ENCODE data around the gene TNFRSF1B. TPM values are rescaled to one million over a fixed set of nuclear protein-coding genes. Genes with fewer than 3 reads are reported as not detected.

TNFRSF1B gene
- total RNA-seq, 1 donor from 2014 or later = under 0.01 TPM

DNA sequence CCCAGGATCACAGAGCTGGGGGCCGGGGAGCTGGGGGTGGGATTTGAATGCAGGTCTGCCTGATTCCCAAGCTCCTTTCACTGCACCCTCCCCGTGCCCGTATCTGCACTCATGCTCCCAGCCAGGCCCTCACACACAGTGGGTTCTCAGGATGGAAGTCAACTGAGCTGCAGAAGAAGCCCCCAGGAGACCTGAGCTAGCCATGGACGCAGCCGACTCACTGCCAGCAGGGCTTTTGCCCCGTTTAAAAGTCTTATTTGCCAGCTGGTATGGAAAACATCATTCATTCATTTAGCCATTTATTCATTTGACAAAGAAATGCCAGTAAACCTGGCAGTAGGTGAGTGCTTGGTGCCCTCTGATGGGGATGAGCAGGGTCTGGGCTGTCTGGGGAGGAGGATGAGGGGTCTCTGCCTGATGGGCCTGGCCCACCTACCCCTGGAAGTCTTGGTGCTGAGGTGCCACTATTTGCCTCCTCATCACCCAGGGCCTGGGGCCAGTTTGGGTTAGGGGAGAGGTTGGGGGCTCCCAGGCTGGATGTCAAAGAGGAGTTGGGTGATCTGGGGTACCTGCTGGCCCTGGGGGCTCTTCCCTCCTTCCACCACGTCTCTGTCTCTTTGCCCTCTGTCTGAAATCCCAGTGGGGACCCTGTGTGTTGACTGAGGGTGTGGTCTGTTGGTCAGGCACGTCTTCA is 2.8 kb downstream of the TNFRSF1B start:
- FAIRE-seq (no peak), DNase-seq (ENCODE audit: low read depth) (no peak)
- TF ChIP-seq, protein P1, sequence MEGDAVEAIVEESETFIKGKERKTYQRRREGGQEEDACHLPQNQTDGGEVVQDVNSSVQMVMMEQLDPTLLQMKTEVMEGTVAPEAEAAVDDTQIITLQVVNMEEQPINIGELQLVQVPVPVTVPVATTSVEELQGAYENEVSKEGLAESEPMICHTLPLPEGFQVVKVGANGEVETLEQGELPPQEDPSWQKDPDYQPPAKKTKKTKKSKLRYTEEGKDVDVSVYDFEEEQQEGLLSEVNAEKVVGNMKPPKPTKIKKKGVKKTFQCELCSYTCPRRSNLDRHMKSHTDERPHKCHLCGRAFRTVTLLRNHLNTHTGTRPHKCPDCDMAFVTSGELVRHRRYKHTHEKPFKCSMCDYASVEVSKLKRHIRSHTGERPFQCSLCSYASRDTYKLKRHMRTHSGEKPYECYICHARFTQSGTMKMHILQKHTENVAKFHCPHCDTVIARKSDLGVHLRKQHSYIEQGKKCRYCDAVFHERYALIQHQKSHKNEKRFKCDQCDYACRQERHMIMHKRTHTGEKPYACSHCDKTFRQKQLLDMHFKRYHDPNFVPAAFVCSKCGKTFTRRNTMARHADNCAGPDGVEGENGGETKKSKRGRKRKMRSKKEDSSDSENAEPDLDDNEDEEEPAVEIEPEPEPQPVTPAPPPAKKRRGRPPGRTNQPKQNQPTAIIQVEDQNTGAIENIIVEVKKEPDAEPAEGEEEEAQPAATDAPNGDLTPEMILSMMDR (IDR thresholded peaks at IDR 0.05; ENCODE audit: insufficient read depth, low read length, severe bottlenecking) = no peak
- Histone ChIP-seq H3K27me3 (ENCODE audit: control insufficient read depth, insufficient read depth, low read length) (peaks cover 35% of the 10 kb centered on the region), H3K36me3 (ENCODE audit: control insufficient read depth, insufficient read depth, low read length) (no peaks in the 10 kb centered on the region), H3K4me3 (ENCODE audit: low read depth, low read length) (no peak overlapping the region)

DNA sequence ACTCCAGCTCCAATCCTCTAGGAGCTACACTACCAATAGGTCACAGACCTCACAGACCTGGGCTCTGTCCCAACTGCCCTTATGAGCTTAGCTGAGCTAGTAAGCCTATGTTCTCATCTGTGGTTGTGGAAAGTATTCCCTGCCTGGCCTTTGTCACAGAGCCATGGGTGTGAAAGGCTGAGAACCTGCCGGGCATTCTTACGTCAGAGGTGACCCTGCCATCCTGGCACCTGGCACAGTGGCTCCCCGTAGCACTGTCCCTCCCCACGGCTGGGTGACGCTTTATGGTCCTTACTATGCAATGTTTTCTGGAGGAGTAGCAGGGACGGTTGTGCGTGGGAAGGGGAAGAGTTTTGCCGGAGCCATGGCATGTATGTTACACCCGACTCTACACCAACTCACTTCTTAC is 3.5 kb downstream of the TNFRSF1B start:
- no peak overlapping the region for H3K4me3 ChIP-seq (ENCODE audit: low read depth, low read length)
- FAIRE-seq (no peak), DNase-seq (ENCODE audit: low read depth) (no peak)
- H3K36me3 ChIP-seq (ENCODE audit: control insufficient read depth, insufficient read depth, low read length) = no peaks in the 10 kb centered on the region
- TF ChIP-seq, protein P1 (IDR thresholded peaks at IDR 0.05; ENCODE audit: insufficient read depth, low read length, severe bottlenecking) = no peak
- H3K27me3 ChIP-seq (ENCODE audit: control insufficient read depth, insufficient read depth, low read length) = peaks cover 33% of the 10 kb centered on the region

DNA sequence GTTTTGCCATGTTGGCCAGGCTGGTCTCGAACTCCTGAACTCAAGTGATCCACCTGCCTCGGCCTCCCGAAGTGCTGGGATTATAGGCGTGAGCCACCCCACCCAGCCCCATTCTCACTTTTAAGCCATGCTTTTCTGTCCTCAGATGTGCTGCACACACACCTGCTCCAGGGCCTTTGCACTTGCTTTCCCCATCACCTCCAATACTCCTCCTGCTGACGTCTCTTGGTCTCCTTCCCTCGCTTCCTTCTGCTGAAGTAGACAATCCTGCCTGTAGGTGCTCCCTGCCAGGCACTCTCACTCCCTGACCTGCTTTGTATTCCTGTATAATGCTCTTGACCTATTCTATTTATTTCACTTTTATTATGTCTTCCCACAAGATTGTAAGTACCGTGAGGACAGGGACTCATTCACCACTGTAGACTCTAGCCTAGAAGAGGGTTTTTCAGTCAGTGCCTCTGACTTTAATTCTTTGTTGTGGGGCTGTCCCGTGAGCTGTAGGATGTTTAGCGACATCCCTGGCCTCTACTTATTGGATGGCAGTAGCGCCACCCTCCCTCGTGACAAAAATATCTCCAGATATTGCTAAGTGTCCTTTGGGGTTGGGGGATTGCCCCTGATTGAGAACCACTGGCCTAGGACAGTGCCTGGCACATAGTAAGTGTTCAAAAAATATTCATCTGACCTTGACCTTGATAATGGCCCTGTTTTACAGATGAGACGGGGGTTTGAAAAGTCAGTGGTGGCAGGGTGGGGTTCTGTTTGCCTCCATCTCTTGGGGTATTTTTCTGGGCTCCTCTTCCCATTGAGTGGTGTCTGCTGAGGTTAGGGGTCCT is 4.6 kb downstream of the TNFRSF1B start:
- Histone ChIP-seq H3K4me3 (ENCODE audit: low read depth, low read length) (no peak overlapping the region), H3K27me3 (ENCODE audit: control insufficient read depth, insufficient read depth, low read length) (peaks cover 29% of the 10 kb centered on the region), H3K36me3 (ENCODE audit: control insufficient read depth, insufficient read depth, low read length) (no peaks in the 10 kb centered on the region)
- TF ChIP-seq, protein P1 (IDR thresholded peaks at IDR 0.05; ENCODE audit: insufficient read depth, low read length, severe bottlenecking) = no peak
- DNase-seq (ENCODE audit: low read depth) (no peak), FAIRE-seq (no peak)

DNA sequence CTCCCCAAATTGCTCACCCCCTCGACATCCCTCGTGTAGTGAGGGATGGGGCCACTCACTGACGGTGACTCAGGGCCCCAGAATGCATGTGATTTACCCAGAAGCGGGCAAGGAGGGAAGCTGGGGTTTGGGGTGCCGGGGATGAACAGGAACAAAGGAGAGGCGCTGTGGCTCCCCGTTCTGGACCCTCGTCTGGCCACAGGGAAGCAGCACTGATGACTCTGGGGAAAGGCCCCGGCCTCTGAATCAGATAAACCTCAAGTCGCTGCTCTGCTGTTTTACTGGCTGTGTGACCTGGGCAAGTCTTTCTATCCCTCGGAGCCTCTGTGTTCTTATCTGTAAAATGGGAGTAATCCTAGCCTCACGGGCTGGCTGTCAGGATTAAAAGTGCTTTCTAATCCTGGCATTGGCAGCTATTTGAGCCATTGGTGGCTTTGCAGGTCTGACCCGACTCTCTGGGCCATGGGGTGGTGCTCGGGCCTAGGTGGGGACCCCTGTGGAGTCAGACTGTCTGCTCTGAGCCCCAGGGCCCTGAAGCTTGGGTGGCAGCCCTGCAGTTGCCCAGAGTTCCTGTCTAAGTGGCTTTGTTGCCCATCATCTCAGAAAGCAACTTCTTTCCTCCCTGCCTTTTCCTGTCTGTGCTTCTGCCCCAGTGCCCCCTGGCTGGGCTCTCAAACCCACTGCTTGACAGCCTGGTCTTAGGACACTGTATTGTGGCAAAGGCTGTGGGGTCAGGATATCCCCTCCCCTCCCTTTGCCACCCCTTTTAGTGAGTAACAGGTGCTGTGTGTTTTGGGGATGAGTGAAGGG is 5.5 kb downstream of the TNFRSF1B start:
- Histone ChIP-seq H3K4me3 (ENCODE audit: low read depth, low read length) (no peak overlapping the region), H3K27me3 (ENCODE audit: control insufficient read depth, insufficient read depth, low read length) (peaks cover 28% of the 10 kb centered on the region), H3K36me3 (ENCODE audit: control insufficient read depth, insufficient read depth, low read length) (no peaks in the 10 kb centered on the region)
- DNase-seq (ENCODE audit: low read depth) = no peak
- no peak for FAIRE-seq
- TF ChIP-seq, protein P1 (IDR thresholded peaks at IDR 0.05; ENCODE audit: insufficient read depth, low read length, severe bottlenecking) = no peak

DNA sequence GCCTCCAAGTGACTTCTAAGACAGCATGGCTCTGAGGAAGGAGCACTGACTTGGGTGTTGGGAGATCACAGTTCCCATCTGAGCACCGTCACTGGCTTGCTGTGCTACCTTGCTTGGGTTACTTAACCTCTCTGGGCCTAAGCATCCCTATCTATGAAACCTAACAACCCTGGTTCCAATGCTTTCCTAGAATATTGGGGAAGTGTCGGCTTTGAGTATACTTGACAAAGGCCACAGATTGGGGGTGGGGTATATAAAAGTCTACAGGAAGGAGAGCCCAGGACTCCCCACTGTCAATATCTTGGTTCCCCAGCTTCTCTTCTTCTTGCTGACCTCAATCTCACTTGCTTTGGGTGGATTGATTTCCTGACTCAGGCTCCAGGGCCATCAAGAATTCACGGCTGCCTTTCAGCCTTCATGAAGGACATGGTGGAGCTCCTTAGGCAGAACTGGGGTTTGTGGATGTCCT is 6.3 kb downstream of the TNFRSF1B start:
- DNase-seq (ENCODE audit: low read depth) = no peak
- no peak overlapping the region for H3K4me3 ChIP-seq (ENCODE audit: low read depth, low read length)
- H3K27me3 ChIP-seq (ENCODE audit: control insufficient read depth, insufficient read depth, low read length) = peaks cover 23% of the 10 kb centered on the region
- TF ChIP-seq, protein P1 (IDR thresholded peaks at IDR 0.05; ENCODE audit: insufficient read depth, low read length, severe bottlenecking) = no peak
- H3K36me3 ChIP-seq (ENCODE audit: control insufficient read depth, insufficient read depth, low read length) = no peaks in the 10 kb centered on the region
- no peak for FAIRE-seq
